Loucy (cell line): ENCODE results near the gene NOTCH3.

ENCODE experiments used
- H2AFZ ChIP-seq: fragments of 200-600 bp; sonication (generic); 2 replicates; pipeline ENCODE4 v1.6.0; 2016; ENCODE audit warnings: antibody characterized with exemption, mild to moderate bottlenecking, low read length, moderate library complexity
- H3F3A ChIP-seq: fragments of 200-600 bp; 2 replicates; pipeline ENCODE4 v1.6.0; 2016; ENCODE audit warnings: antibody characterized with exemption, low read depth, mild to moderate bottlenecking
- H3K27me3 ChIP-seq: fragments of 200-600 bp; sonication (generic); 2 replicates; pipeline ENCODE4 v1.6.1; 2014; ENCODE audit warnings: low read length, mild to moderate bottlenecking; ENCODE audit not compliant: insufficient read depth, poor library complexity, severe bottlenecking
- H3K36me3 ChIP-seq: fragments of 200-600 bp; sonication (generic); 2 replicates; pipeline ENCODE4 v1.6.1; 2016; ENCODE audit warnings: low read length; ENCODE audit not compliant: insufficient read depth
- H3K4me1 ChIP-seq: fragments of 200-600 bp; sonication (generic); 2 replicates; pipeline ENCODE4 v1.5.1; 2014; ENCODE audit warnings: low read length, mild to moderate bottlenecking; ENCODE audit not compliant: insufficient read depth, poor library complexity, severe bottlenecking
- H3K4me2 ChIP-seq: fragments of 200-600 bp; sonication (generic); 2 replicates; pipeline ENCODE4 v1.6.0; 2014; ENCODE audit warnings: antibody characterized with exemption, low read length, low read depth, mild to moderate bottlenecking; ENCODE audit not compliant: poor library complexity, severe bottlenecking
- H3K4me3 ChIP-seq: fragments of 200-600 bp; sonication (generic); 2 replicates; pipeline ENCODE4 v1.5.1; 2014; ENCODE audit warnings: low read length, mild to moderate bottlenecking, mixed read lengths; ENCODE audit not compliant: poor library complexity, severe bottlenecking
- H3K79me2 ChIP-seq: fragments of 200-600 bp; sonication (generic); 2 replicates; pipeline ENCODE4 v1.6.1; 2014; ENCODE audit warnings: low read length; ENCODE audit not compliant: insufficient read depth
- H3K9ac ChIP-seq: fragments of 200-600 bp; sonication (generic); 2 replicates; pipeline ENCODE4 v1.6.0; 2014; ENCODE audit warnings: mild to moderate bottlenecking, low read depth, low read length, moderate library complexity; ENCODE audit not compliant: poor library complexity, severe bottlenecking
- H3K9me2 ChIP-seq: fragments of 200-600 bp; sonication (generic); replicated peaks from 2 replicates; pipeline ENCODE4 v1.6.1; 2016; ENCODE audit warnings: low read depth, low read length, mixed read lengths
- H3K9me3 ChIP-seq: fragments of 200-600 bp; sonication (generic); 2 replicates; pipeline ENCODE4 v1.6.1; 2014; ENCODE audit warnings: mild to moderate bottlenecking, antibody characterized with exemption, low read length, low read depth; ENCODE audit not compliant: insufficient read depth
- H4K20me1 ChIP-seq: fragments of 200-600 bp; sonication (generic); 2 replicates; pipeline ENCODE4 v1.6.0; 2014; ENCODE audit warnings: antibody characterized with exemption, low read length, mild to moderate bottlenecking; ENCODE audit not compliant: insufficient read depth, poor library complexity, severe bottlenecking
- CTCF ChIP-seq: fragments of 200-600 bp; sonication (generic); conservative IDR thresholded peaks from 2 replicates; pipeline ENCODE4 v1.5.1; 2014; ENCODE audit warnings: mild to moderate bottlenecking, antibody characterized with exemption, low read length
- EZH2phosphoT487 ChIP-seq: fragments of 200-600 bp; IDR thresholded peaks from 2 replicates; pipeline ENCODE4 v1.6.1; 2018; ENCODE audit warnings: antibody characterized with exemption, mild to moderate bottlenecking, moderate library complexity, borderline replicate concordance

NOTCH3 gene

GRCh38 chr19:15241259-15241910 lies 40.6 kb upstream of the NOTCH3 start:
- Histone ChIP-seq H3K4me3 (no peak overlapping the region), H3K4me1 (no peaks in the 10 kb centered on the region), H3K9me2 (no peaks in the 10 kb centered on the region), H2AFZ (no peak overlapping the region), H4K20me1 (peaks cover 2% of the 10 kb centered on the region), H3K27me3 (no peaks in the 10 kb centered on the region), H3K9me3 (no peaks in the 10 kb centered on the region), H3K4me2 (no peak overlapping the region), H3F3A (no peaks in the 10 kb centered on the region), H3K36me3 (peaks cover 85% of the 10 kb centered on the region; the same call in 1 of the 2 replicates), H3K79me2 (no peaks in the 10 kb centered on the region), H3K9ac (no peak overlapping the region)
- TF ChIP-seq EZH2phosphoT487 (no peak), CTCF (no peak)

- Histone ChIP-seq H3F3A (no peaks in the 10 kb centered on the region), H3K4me3 (no peak overlapping the region), H3K9me2 (no peaks in the 10 kb centered on the region), H3K79me2 (no peaks in the 10 kb centered on the region), H3K9me3 (no peaks in the 10 kb centered on the region), H3K4me2 (no peak overlapping the region), H3K27me3 (no peaks in the 10 kb centered on the region), H3K36me3 (peaks cover 85% of the 10 kb centered on the region; the same call in 1 of the 2 replicates), H3K9ac (no peak overlapping the region), H3K4me1 (no peaks in the 10 kb centered on the region), H4K20me1 (no peaks in the 10 kb centered on the region), H2AFZ (no peak overlapping the region)
- TF ChIP-seq EZH2phosphoT487: no peak
- TF ChIP-seq CTCF: no peak
These were observed 39.7 kb upstream of the NOTCH3 start for GRCh38 chr19:15240515-15240914.

- no peaks in the 10 kb centered on the region for H4K20me1 ChIP-seq
- H3K36me3 ChIP-seq: peaks cover 79% of the 10 kb centered on the region; the same call in 1 of the 2 replicates
- H3K4me1 ChIP-seq: no peaks in the 10 kb centered on the region
- no peaks in the 10 kb centered on the region for H3K79me2 ChIP-seq
- H3K9me3 ChIP-seq: no peaks in the 10 kb centered on the region
- no peaks in the 10 kb centered on the region for H3K9me2 ChIP-seq
- no peak overlapping the region for H3K4me2 ChIP-seq
- no peak for TF ChIP-seq CTCF
- H3K27me3 ChIP-seq: no peaks in the 10 kb centered on the region
- no peak overlapping the region for H3K9ac ChIP-seq
- no peak overlapping the region for H3K4me3 ChIP-seq
- no peaks in the 10 kb centered on the region for H3F3A ChIP-seq
- H2AFZ ChIP-seq: no peak overlapping the region
These were observed 38.6 kb upstream of the NOTCH3 start for GRCh38 chr19:15239337-15239949.
